KOPT-K1 (cell line): Measurements from ENCODE around the gene CEP162.
"Not testable (repeated sequence)": the region's sequence is repeated elsewhere in the genome, so short reads cannot be mapped to it uniquely, and the experiment has no call there.

Experiments
- H3K27ac ChIP-seq: fragments of 200-600 bp; sonication (generic); 2 replicates; pipeline ENCODE4 v1.5.1; 2016; ENCODE audit warnings: antibody characterized with exemption, mild to moderate bottlenecking, low read depth, low read length; ENCODE audit not compliant: poor library complexity, severe bottlenecking
- H3K36me3 ChIP-seq: fragments of 200-600 bp; sonication (generic); 2 replicates; pipeline ENCODE4 v1.5.1; 2017; ENCODE audit warnings: antibody characterized with exemption, mild to moderate bottlenecking, low read length, moderate library complexity; ENCODE audit not compliant: insufficient read depth
- H3K9me3 ChIP-seq: fragments of 200-600 bp; sonication (generic); 2 replicates; pipeline ENCODE4 v1.5.1; 2017; ENCODE audit warnings: antibody characterized with exemption, low read length, mild to moderate bottlenecking; ENCODE audit not compliant: insufficient read depth, poor library complexity, severe bottlenecking

The CEP162 gene

DNA sequence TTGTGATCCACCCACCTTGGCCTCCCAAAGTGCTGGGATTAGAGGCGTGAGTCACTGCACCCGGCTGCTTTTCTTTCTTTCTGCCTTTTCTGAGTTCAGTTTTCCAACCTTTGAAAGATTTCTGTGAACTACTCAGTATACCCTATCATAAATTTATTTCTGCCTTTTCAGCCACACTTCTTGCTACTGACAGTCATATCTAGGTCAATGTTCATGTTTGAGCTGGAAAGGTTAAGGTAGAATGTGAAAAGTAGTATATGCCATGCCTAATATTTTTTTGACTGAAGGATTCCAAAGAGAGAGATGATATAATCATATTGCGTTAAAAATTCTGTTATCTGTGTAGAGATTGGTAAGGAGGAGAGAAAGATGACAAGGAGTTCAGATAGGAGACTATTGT is 25.9 kb upstream of the CEP162 start:
- Histone ChIP-seq H3K36me3 (no peaks in the 10 kb centered on the region), H3K9me3 (no peaks in the 10 kb centered on the region)

DNA sequence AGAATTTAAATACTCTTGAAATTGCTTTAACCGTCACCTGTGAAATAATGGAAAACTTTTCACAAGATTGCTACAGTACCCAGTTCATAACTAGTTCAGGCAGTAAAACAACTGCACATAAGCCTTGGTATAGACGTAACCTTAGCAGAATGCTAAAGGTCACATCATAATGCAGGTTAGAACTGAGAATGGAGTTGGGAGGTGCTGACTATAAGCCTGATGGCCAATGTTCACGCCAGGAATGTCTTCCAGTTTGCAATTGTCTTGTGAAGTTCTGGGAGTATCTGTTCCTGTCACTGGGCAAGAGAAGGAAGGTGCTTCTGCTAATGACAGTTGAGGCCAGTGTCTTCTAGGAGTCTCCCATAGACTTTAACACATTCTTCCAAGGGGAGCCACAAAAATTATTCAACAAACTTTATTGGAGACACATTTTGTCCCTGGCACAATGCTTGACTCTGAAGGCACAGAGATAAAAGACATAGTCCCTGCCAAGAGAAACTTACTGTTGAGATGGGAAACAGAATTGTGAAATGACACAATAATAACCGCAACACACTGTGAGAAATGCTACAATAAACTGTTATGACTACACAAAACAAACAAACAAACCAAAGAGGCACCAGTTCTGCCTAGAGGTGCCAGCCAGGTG is 24.6 kb upstream of the CEP162 start:
- no peak overlapping the region for H3K27ac ChIP-seq
- H3K36me3 ChIP-seq, result no peaks in the 10 kb centered on the region
- no peaks in the 10 kb centered on the region for H3K9me3 ChIP-seq

More for the DNA sequence above, 25.9 kb upstream of the CEP162 start:
- H3K27ac ChIP-seq, result no peak overlapping the region

- no peaks in the 10 kb centered on the region for H3K36me3 ChIP-seq
- H3K9me3 ChIP-seq, result no peaks in the 10 kb centered on the region
- H3K27ac ChIP-seq, result no peak overlapping the region
Measured at GRCh38 chr6:84249724-84250123, 22.3 kb upstream of the CEP162 start.

- not testable (repeated sequence) for H3K36me3 ChIP-seq, H3K27ac ChIP-seq, H3K9me3 ChIP-seq
Measured at GRCh38 chr6:84244416-84245081, 17.1 kb upstream of the CEP162 start.

- Histone ChIP-seq H3K9me3 (no peaks in the 10 kb centered on the region), H3K27ac (no peak overlapping the region), H3K36me3 (no peaks in the 10 kb centered on the region)
Measured at GRCh38 chr6:84243240-84243639, 15.8 kb upstream of the CEP162 start.

GRCh38 chr6:84242265-84242664 is 14.8 kb upstream of the CEP162 start:
- Histone ChIP-seq H3K27ac (no peak overlapping the region), H3K36me3 (no peaks in the 10 kb centered on the region), H3K9me3 (no peaks in the 10 kb centered on the region)

- peak overlapping the region; percentile 61 for H3K27ac ChIP-seq
- no peaks in the 10 kb centered on the region for H3K9me3 ChIP-seq
Measured at GRCh38 chr6:84228198-84228543, 728 bp upstream of the CEP162 start.

DNA sequence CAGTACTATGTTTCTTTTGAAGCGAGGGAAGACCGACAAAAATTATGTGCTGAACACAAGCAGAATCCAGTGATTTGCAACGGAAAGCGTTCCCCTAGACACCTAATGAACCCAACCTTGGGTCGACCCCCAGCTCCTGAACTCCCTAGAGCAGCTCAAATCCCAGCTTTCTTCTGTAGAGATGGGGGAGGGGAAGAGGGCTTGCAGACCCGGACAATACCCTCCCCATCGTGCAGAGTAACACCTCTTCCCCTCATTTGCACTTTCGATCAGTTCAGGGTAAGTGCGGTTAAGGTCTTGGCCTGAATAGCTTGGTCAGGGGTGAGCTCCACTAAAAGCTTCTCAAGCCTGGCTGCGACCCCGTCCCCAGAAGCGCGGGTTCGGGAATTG is 404 bp downstream of the CEP162 start:
- Histone ChIP-seq H3K36me3 (no peaks in the 10 kb centered on the region), H3K9me3 (no peaks in the 10 kb centered on the region), H3K27ac (peak overlapping the region; percentile 61)

More at GRCh38 chr6:84228198-84228543, 728 bp upstream of the CEP162 start:
- H3K36me3 ChIP-seq, result no peaks in the 10 kb centered on the region

DNA sequence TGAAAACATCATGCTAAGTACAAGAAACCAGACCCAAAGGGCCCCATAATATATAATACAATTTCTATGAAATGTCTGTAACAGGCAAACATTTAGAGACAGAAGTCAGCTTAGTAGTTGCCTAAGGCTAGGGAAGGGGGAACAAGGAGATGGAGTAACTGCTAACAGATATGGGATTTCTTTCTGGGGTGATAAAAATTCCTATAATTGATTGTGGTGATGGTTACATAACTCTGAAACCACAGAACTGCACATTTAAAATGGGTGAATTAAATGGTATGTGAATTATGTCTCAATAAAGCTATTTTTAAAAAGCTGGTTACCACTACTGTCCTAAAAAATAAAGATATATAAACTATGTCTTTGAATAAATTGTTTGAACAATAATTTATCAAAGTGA is 3.2 kb downstream of the CEP162 start:
- Histone ChIP-seq H3K9me3 (no peaks in the 10 kb centered on the region), H3K36me3 (no peaks in the 10 kb centered on the region), H3K27ac (no peak overlapping the region)

GRCh38 chr6:84223608-84224007 is 3.8 kb downstream of the CEP162 start:
- H3K36me3 ChIP-seq, H3K9me3 ChIP-seq, H3K27ac ChIP-seq: not testable (repeated sequence)

DNA sequence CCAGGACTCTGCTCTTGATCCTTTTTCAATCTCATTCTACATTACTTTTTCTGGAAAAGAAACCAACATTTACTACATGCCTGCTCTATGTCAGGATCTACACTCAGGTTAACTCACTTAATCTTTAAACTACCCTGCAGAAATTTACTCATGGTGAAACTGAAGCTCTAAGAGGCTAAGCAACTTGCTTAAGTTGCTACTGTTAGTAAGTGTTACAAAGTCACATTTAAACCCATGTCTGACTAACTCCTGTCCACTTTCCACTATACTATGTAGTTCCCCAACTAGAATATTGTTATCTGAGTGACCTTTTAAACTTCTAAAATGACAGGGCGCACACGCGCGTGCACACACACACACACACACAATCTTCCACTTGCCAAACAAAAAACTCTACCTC is 5.0 kb downstream of the CEP162 start:
- H3K36me3 ChIP-seq, result no peaks in the 10 kb centered on the region
- H3K27ac ChIP-seq, result no peak overlapping the region
- H3K9me3 ChIP-seq, result no peaks in the 10 kb centered on the region

GRCh38 chr6:84220809-84221409 is 6.5 kb downstream of the CEP162 start:
- Histone ChIP-seq H3K27ac (no peak overlapping the region), H3K9me3 (no peaks in the 10 kb centered on the region), H3K36me3 (no peaks in the 10 kb centered on the region)

DNA sequence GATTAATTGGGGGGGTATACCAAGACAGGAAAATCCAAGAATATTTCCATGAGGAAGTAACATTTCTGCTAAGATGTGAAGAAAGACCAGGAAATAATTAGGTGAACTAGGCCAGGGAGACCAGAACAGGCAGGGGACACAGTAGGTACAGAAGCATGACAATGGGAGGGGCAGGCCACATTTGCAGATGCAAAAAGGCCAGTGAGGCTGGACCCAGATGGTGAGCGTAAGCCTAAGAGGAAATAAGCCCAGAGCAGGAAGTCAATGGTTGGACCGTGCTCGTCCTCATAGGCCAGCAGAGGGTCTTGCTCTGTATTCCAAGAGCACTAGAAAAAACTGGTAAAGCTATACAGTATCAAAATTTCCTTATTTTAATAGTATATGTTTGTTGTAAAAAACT is 9.4 kb downstream of the CEP162 start:
- Histone ChIP-seq H3K36me3 (peaks cover 7% of the 10 kb centered on the region; the same call in 1 of the 2 replicates), H3K9me3 (no peaks in the 10 kb centered on the region), H3K27ac (no peak overlapping the region)

DNA sequence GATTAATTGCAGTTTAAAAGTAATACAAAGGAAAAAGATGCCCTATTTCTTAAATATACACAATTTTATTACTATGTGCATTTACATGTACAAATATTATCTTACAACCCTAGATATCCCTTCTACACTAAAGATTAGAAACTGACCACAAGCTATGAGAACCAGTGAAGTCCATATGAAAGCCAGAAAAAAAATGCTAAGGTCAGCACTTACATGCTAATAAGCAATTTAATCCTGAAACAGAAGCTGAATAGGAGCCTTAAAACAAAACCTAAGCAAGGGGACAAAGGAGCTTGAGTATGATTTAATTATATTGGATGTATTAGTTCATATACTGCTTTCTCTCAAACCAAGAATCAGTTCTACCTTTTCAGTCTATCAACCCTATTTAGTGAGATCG is 14.2 kb downstream of the CEP162 start:
- H3K27ac ChIP-seq, result no peak overlapping the region
- H3K36me3 ChIP-seq, result peaks cover 11% of the 10 kb centered on the region
- H3K9me3 ChIP-seq, result no peaks in the 10 kb centered on the region

DNA sequence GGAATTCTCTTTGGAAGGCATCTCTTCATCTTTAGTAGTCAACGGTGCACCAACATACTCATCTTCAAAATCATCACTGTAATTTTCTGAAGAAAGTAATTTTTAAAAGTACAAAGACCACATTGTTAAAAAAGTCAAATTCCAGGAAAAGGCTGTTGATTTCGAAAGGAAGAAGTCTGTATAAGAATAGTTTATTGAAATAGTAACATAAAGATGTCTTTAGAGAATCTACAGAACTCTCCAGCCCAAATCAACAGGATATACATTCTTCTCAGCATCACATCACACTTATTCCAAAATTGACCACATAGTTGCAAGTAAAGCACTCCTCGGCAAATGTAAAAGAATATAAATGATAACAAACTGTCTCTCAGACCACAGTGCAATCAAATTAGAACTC is 23.4 kb downstream of the CEP162 start:
- Histone ChIP-seq H3K36me3 (peaks cover 13% of the 10 kb centered on the region), H3K27ac (no peak overlapping the region), H3K9me3 (no peaks in the 10 kb centered on the region)

GRCh38 chr6:84199987-84200386 is 27.5 kb downstream of the CEP162 start:
- H3K36me3 ChIP-seq, result peaks cover 34% of the 10 kb centered on the region
- H3K9me3 ChIP-seq, H3K27ac ChIP-seq: not testable (repeated sequence)
